Smooth muscle cell (in vitro differentiated cells): Measurements from ENCODE around the gene DNMT3A. TPM values are rescaled to one million over a fixed set of nuclear protein-coding genes. Genes with fewer than 3 reads are reported as not detected.

Experiments
- DNase-seq: peaks from one replicate; lab custom pipeline; 2025; ENCODE audit not compliant: unreplicated experiment; lab: John Stamatoyannopoulos, UW
- H2AFZ ChIP-seq: fragments of 200-600 bp; sonication (generic); 2 replicates; pipeline ENCODE4 v1.6.0; 2016; ENCODE audit warnings: antibody characterized with exemption, low read depth, mild to moderate bottlenecking
- H3F3A ChIP-seq: fragments of 200-600 bp; sonication (generic); 2 replicates; pipeline ENCODE4 v1.6.0; 2017; ENCODE audit warnings: antibody characterized with exemption, low read depth
- H3K27ac ChIP-seq: fragments of 200-600 bp; sonication (generic); 2 replicates; pipeline ENCODE4 v1.5.1; 2016; ENCODE audit warnings: low read depth, mild to moderate bottlenecking
- H3K27me3 ChIP-seq: fragments of 200-600 bp; sonication (generic); 2 replicates; pipeline ENCODE4 v1.6.1; 2016; ENCODE audit warnings: low read depth, mild to moderate bottlenecking
- H3K36me3 ChIP-seq: fragments of 200-600 bp; sonication (generic); 2 replicates; pipeline ENCODE4 v1.5.1; 2016; ENCODE audit warnings: low read depth
- H3K4me1 ChIP-seq: fragments of 200-600 bp; sonication (generic); 2 replicates; pipeline ENCODE4 v1.5.1; 2016; ENCODE audit warnings: low read depth
- H3K4me2 ChIP-seq: fragments of 200-600 bp; sonication (generic); 2 replicates; pipeline ENCODE4 v1.6.0; 2016; ENCODE audit warnings: mild to moderate bottlenecking
- H3K4me3 ChIP-seq: fragments of 200-600 bp; sonication (generic); 2 replicates; pipeline ENCODE4 v1.5.1; 2016; ENCODE audit warnings: mild to moderate bottlenecking
- H3K79me2 ChIP-seq: fragments of 200-600 bp; sonication (generic); 2 replicates; pipeline ENCODE4 v1.6.0; 2016; ENCODE audit warnings: low read depth, mild to moderate bottlenecking
- H3K9ac ChIP-seq: fragments of 200-600 bp; sonication (generic); 2 replicates; pipeline ENCODE4 v1.6.0; 2016; ENCODE audit warnings: low read depth
- H3K9me3 ChIP-seq: fragments of 200-600 bp; sonication (generic); replicated peaks from 2 replicates; pipeline ENCODE4 v1.5.1; 2016; ENCODE audit warnings: low read depth
- H4K20me1 ChIP-seq: fragments of 200-600 bp; sonication (generic); 2 replicates; pipeline ENCODE4 v1.6.0; 2016; ENCODE audit warnings: low read depth
- WGBS: methylation state at CpG from one replicate; pipeline ENCODE4 v1.1.7; 2016; ENCODE audit warnings: low lambda C conversion rate; 5-methylcytosine and 5-hydroxymethylcytosine counted together
- polyA plus RNA-seq: library from polyadenylated mRNA; unstranded; fragments of >200 nt; fragmentation: Nextera tagmentation; extraction: Ambion mirVana; gene quantifications from 2 replicates; pipeline ENCODE4 v1.2.1, GENCODE V29; 2016
- total RNA-seq: library from RNA; depleted of rRNA; stranded (reverse); fragments of >200 nt; gene quantifications from 2 replicates; pipeline ENCODE4 v1.2.3, GENCODE V29; 2014
- TF ChIP-seq, protein P1 (sequence below): fragments of 200-600 bp; sonication (generic); IDR thresholded peaks from 2 replicates; pipeline ENCODE4 v1.5.1; 2017; ENCODE audit warnings: borderline replicate concordance, mild to moderate bottlenecking, antibody characterized with exemption; ENCODE audit not compliant: insufficient read depth, poor library complexity, severe bottlenecking

The DNMT3A gene
- total and polyA plus RNA-seq, 2 experiments from 2014 or later = 16.4 to 19.9 TPM

DNA sequence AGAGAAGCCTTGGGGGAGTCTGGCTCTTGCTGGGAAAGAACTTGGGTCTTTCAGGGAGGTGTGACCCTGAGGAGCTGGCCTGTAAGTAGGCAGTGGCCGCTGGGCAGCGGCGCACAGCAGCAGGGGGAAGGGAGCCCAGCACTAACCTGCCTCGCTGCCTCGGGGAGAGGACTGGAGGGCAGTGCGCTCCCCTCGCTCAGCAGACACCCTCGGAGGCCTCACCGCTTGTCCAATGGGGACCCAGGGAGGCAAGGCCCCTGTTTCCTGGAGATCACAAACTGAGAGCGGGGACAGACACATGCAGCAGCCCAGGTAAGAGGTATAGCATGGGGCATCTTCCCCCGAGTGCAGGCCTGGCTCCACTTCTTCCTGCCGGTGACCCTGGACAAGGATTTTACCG, 3.3 kb downstream of the DNMT3A start:
- no peaks in the 10 kb centered on the region for H3K4me1 ChIP-seq
- H3K27me3 ChIP-seq = no peaks in the 10 kb centered on the region
- H3K4me2 ChIP-seq = no peak overlapping the region
- no peaks in the 10 kb centered on the region for H3K9me3 ChIP-seq
- TF ChIP-seq, protein P1, sequence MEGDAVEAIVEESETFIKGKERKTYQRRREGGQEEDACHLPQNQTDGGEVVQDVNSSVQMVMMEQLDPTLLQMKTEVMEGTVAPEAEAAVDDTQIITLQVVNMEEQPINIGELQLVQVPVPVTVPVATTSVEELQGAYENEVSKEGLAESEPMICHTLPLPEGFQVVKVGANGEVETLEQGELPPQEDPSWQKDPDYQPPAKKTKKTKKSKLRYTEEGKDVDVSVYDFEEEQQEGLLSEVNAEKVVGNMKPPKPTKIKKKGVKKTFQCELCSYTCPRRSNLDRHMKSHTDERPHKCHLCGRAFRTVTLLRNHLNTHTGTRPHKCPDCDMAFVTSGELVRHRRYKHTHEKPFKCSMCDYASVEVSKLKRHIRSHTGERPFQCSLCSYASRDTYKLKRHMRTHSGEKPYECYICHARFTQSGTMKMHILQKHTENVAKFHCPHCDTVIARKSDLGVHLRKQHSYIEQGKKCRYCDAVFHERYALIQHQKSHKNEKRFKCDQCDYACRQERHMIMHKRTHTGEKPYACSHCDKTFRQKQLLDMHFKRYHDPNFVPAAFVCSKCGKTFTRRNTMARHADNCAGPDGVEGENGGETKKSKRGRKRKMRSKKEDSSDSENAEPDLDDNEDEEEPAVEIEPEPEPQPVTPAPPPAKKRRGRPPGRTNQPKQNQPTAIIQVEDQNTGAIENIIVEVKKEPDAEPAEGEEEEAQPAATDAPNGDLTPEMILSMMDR = no peak
- no peaks in the 10 kb centered on the region for H3K36me3 ChIP-seq
- no peak overlapping the region for H3K9ac ChIP-seq
- H3K4me3 ChIP-seq = no peak overlapping the region
- peaks cover 47% of the 10 kb centered on the region for H3K79me2 ChIP-seq
- H2AFZ ChIP-seq = no peak overlapping the region
- no peaks in the 10 kb centered on the region for H3F3A ChIP-seq
- H3K27ac ChIP-seq = no peak overlapping the region
- no peak for DNase-seq
- peaks cover 71% of the 10 kb centered on the region for H4K20me1 ChIP-seq
- WGBS = 87% methylated on average over 13 of the region's 13 CpGs

DNA sequence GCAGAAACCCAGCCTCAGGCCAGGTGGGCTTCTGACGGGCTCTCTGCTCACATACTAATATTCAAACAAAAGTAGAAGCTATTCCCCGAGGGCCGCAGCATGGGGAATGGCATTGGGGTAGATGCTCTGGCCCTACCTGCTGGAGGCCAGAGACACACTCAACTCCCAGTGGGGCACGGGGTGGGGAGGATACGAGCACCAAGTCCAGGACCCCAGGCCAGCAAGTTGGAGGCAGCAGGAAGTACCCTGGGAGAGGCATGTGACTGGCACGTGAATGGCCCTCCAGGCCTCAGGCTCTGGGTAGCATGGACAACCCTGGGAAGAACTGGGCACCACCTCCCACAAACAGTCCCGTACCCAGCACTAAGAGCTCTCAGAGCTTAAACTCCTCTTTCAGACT, 3.8 kb downstream of the DNMT3A start:
- TF ChIP-seq, protein P1 = no peak
- Histone ChIP-seq H4K20me1 (peaks cover 76% of the 10 kb centered on the region), H2AFZ (no peak overlapping the region), H3K9me3 (no peaks in the 10 kb centered on the region), H3K4me3 (no peak overlapping the region), H3K9ac (no peak overlapping the region), H3K79me2 (peaks cover 49% of the 10 kb centered on the region), H3K4me1 (no peaks in the 10 kb centered on the region), H3K4me2 (no peak overlapping the region), H3K27ac (no peak overlapping the region), H3K36me3 (no peaks in the 10 kb centered on the region), H3K27me3 (no peaks in the 10 kb centered on the region), H3F3A (no peaks in the 10 kb centered on the region)
- no peak for DNase-seq
- 97% methylated on average over 7 of the region's 7 CpGs for WGBS

DNA sequence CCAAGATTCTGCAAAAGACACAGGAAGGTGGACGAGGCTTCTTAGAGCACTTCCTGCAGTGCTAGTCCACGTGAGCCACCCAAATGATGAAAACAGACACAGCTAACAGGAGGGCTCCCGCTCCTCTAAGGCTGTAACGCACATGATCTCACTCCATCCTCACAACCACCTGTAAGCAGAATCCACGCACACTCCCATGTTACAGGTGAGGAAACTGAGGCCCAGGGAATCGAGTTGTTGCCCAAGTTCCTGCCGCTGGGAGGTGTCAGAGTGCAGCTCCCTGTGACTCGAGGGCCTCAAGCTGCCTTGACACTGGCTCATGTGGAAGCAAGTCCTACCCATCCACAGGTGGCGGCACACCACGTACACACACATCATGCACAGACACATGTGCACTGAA, 4.4 kb downstream of the DNMT3A start:
- TF ChIP-seq, protein P1 = no peak
- H3K4me3 ChIP-seq = no peak overlapping the region

DNA sequence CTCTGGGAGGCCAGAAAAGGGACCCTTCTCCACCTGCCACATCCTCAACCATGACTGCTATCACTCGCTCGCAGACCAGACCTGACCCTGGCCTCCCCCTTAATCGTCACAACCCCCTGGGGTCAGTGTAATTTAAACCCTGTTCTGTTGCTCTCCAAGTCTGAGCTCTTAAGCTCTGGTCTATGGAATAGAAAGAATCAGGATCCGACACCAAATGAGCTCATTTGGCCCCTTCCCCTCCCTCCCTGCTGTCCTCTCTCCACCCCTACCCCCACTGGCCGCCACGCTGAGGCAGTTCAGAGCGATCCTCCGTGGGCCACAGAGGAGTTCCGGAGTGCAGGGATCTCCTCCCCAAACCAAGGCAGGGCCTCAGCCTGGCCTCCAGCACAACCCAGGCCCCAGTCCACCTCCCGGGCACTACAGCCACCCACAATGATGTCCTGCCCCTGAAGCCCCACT, 5.3 kb downstream of the DNMT3A start:
- Histone ChIP-seq H3K36me3 (no peaks in the 10 kb centered on the region), H3K9me3 (no peaks in the 10 kb centered on the region), H3K4me2 (no peak overlapping the region), H3K79me2 (peaks cover 56% of the 10 kb centered on the region), H3K4me3 (no peak overlapping the region), H3K27ac (no peak overlapping the region), H3F3A (no peaks in the 10 kb centered on the region), H4K20me1 (peaks cover 91% of the 10 kb centered on the region), H2AFZ (no peak overlapping the region), H3K4me1 (no peaks in the 10 kb centered on the region), H3K9ac (no peak overlapping the region), H3K27me3 (no peaks in the 10 kb centered on the region)
- DNase-seq = no peak
- TF ChIP-seq, protein P1 = no peak
- 75% methylated on average over 6 of the region's 10 CpGs for WGBS

More for the DNA sequence above, 4.4 kb downstream of the DNMT3A start:
- Histone ChIP-seq H2AFZ (no peak overlapping the region), H3K27me3 (no peaks in the 10 kb centered on the region), H3K36me3 (no peaks in the 10 kb centered on the region), H3F3A (no peaks in the 10 kb centered on the region), H3K4me1 (no peaks in the 10 kb centered on the region), H3K79me2 (peaks cover 55% of the 10 kb centered on the region), H4K20me1 (peaks cover 82% of the 10 kb centered on the region), H3K9me3 (no peaks in the 10 kb centered on the region), H3K9ac (no peak overlapping the region), H3K4me2 (no peak overlapping the region), H3K27ac (no peak overlapping the region)
- DNase-seq = no peak
- WGBS = 89% methylated on average over 10 of the region's 10 CpGs
